HCT116 (cell line): Measurements from ENCODE around the gene ARHGEF10L. TPM values are rescaled to one million over a fixed set of nuclear protein-coding genes. Genes with fewer than 3 reads are reported as not detected.

Source experiments
- ATAC-seq: fragments of 200-7000 bp; cut with Tn5 transposase; 2 replicates; pipeline ENCODE4 v1.9.1; 2020; ENCODE audit warnings: mild to moderate bottlenecking, moderate library complexity
- BruUV-seq: library from RNA; stranded (reverse); fragments of 400-500 nt; replicated peaks from 2 replicates; lab custom pipeline; 2021; lab: Mats Ljungman, UMichigan
- CTCF ChIA-PET: fragments of 300-600 bp; sonication (Branson Sonifier 250); formaldehyde crosslinking; loops from one replicate; lab custom pipeline; 2021; ENCODE audit warnings: antibody characterized with exemption; lab: Charles Lee
- POLR2A ChIA-PET: fragments of 300-600, 350-600 bp; sonication (Branson Sonifier 250); formaldehyde crosslinking; loops from one replicate; lab custom pipeline; 2021; ENCODE audit warnings: antibody characterized with exemption; lab: Charles Lee
- RAD21 ChIA-PET, 2 experiments: fragments of 300-600 bp; sonication (Branson Sonifier 250); formaldehyde crosslinking; loops; one replicate each; lab custom pipeline; 2023; ENCODE audit warnings: low total read pairs in 2 of 2; ENCODE audit not compliant: uncharacterized antibody in 2 of 2, unreplicated experiment in 2 of 2, low non-redundant PET in 1 of 2; lab: Charles Lee
- DNase-seq: peaks from one replicate; pipeline ENCODE4 v3.0.0-alpha.2; 2010; ENCODE audit warnings: low read depth, low spot score
- H2AFZ ChIP-seq: fragments of 200-600 bp; shearing (Covaris generic), sonication (generic); 2 replicates; pipeline ENCODE4 v1.6.1; 2017; ENCODE audit warnings: low read depth, mixed run types, mixed read lengths, antibody characterized with exemption, low read length; ENCODE audit not compliant: poor library complexity, severe bottlenecking
- H3K27ac ChIP-seq: 2 replicates; pipeline ENCODE4 v1.5.1; 2012; ENCODE audit warnings: low read depth, low read length
- H3K27me3 ChIP-seq: fragments of 200-600 bp; sonication (generic); 2 replicates; pipeline ENCODE4 v1.6.1; 2016; ENCODE audit warnings: mixed run types, low read length, mixed read lengths; ENCODE audit not compliant: insufficient read depth
- H3K36me3 ChIP-seq, 2 experiments: fragments of 200-500 bp in 1 of 2; fragments of 200-600 bp in 1 of 2; sonication (Bioruptor generic) in 1 of 2; sonication (generic) in 1 of 2; 2 replicates each; pipeline versions ENCODE4 v1.5.1 to v1.6.1; 2014 to 2016; ENCODE audit warnings: low read length in 2 of 2, inconsistent platforms in 1 of 2, mixed read lengths in 1 of 2, mixed run types in 1 of 2; ENCODE audit not compliant: insufficient read depth in 2 of 2, control insufficient read depth in 1 of 2
- H3K4me1 ChIP-seq, 2 experiments: fragments of 200-600 bp in 1 of 2; sonication (generic) in 1 of 2; 2 replicates each; pipeline versions ENCODE4 v1.5.1 to v1.6.1; 2012 to 2017; ENCODE audit warnings: low read length in 2 of 2, inconsistent platforms in 1 of 2, mild to moderate bottlenecking in 1 of 2, mixed read lengths in 1 of 2, mixed run types in 1 of 2, moderate library complexity in 1 of 2; ENCODE audit not compliant: insufficient read depth in 2 of 2, control insufficient read depth in 1 of 2
- H3K4me2 ChIP-seq: fragments of 200-600 bp; sonication (generic); 2 replicates; pipeline ENCODE4 v1.6.1; 2017; ENCODE audit warnings: mixed run types, low read length, mixed read lengths
- H3K4me3 ChIP-seq, 2 experiments: fragments of 200-600 bp in 1 of 2; sonication (generic) in 1 of 2; replicated peaks in 1 of 2; 2 replicates each; pipeline ENCODE4 v1.5.1; 2011 to 2016; ENCODE audit warnings: low read length in 2 of 2, control low read depth in 1 of 2, low read depth in 1 of 2, mild to moderate bottlenecking in 1 of 2, mixed read lengths in 1 of 2, mixed run types in 1 of 2
- H3K79me2 ChIP-seq: fragments of 200-600 bp; sonication (generic); 2 replicates; pipeline ENCODE4 v1.6.1; 2017; ENCODE audit warnings: mild to moderate bottlenecking, mixed run types, low read length, moderate library complexity, mixed read lengths; ENCODE audit not compliant: insufficient read depth
- H3K9ac ChIP-seq: fragments of 200-600 bp; sonication (generic); 2 replicates; pipeline ENCODE4 v1.6.1; 2016; ENCODE audit warnings: low read length, mixed read lengths
- H3K9me2 ChIP-seq: fragments of 200-600 bp; sonication (generic), shearing (Covaris generic); 2 replicates; pipeline ENCODE4 v1.6.1; 2017; ENCODE audit warnings: mixed run types, mild to moderate bottlenecking, moderate library complexity; ENCODE audit not compliant: insufficient read depth
- H3K9me3 ChIP-seq, 2 experiments: fragments of 200-500 bp in 1 of 2; fragments of 200-600 bp in 1 of 2; sonication (Bioruptor generic) in 1 of 2; sonication (generic) in 1 of 2; 2 replicates each; pipeline ENCODE4 v1.6.1; 2014 to 2017; ENCODE audit warnings: low read length in 2 of 2, mixed read lengths in 2 of 2, inconsistent platforms in 1 of 2, low read depth in 1 of 2, mild to moderate bottlenecking in 1 of 2, mixed run types in 1 of 2, moderate library complexity in 1 of 2; ENCODE audit not compliant: control insufficient read depth in 1 of 2, insufficient read depth in 1 of 2
- H4K20me1 ChIP-seq: fragments of 200-600 bp; sonication (generic), shearing (Covaris generic); 2 replicates; pipeline ENCODE4 v1.6.1; 2017; ENCODE audit warnings: mixed run types, mild to moderate bottlenecking, moderate library complexity; ENCODE audit not compliant: insufficient read depth
- CEBPB ChIP-seq: IDR thresholded peaks from 2 replicates; pipeline ENCODE4 v1.6.1; 2012; ENCODE audit warnings: low read depth
- EZH2phosphoT487 ChIP-seq: fragments of 200-600 bp; IDR thresholded peaks from 2 replicates; pipeline ENCODE4 v1.6.1; 2018; ENCODE audit warnings: antibody characterized with exemption, borderline replicate concordance
- FOSL1 ChIP-seq: IDR thresholded peaks from 2 replicates; pipeline ENCODE4 v1.6.1; 2012; ENCODE audit warnings: low read depth
- JUND ChIP-seq: IDR thresholded peaks from 2 replicates; pipeline ENCODE4 v1.6.1; 2012
- POLR2A ChIP-seq: IDR thresholded peaks from 2 replicates; pipeline ENCODE4 v1.7.0; 2011; ENCODE audit warnings: borderline replicate concordance; ENCODE audit not compliant: insufficient read depth, insufficient read length; ENCODE audit errors: extremely low read depth
- SIN3A ChIP-seq: IDR thresholded peaks from 2 replicates; pipeline ENCODE4 v1.6.1; 2012; ENCODE audit warnings: low read depth
- SRF ChIP-seq: IDR thresholded peaks from 2 replicates; pipeline ENCODE4 v1.6.1; 2012; ENCODE audit warnings: low read depth
- TCF7L2 ChIP-seq: IDR thresholded peaks from 2 replicates; pipeline ENCODE4 v1.7.0; 2011; ENCODE audit warnings: borderline replicate concordance, inconsistent platforms; ENCODE audit not compliant: insufficient read depth, insufficient read length; ENCODE audit errors: extremely low read depth
- ZNF274 ChIP-seq: fragments of 200-500 bp; sonication (Bioruptor generic); IDR thresholded peaks from 2 replicates; pipeline ENCODE4 v1.6.1; 2014; ENCODE audit warnings: mild to moderate bottlenecking, low read depth, low read length, inconsistent platforms
- intact Hi-C: fragments of 100-400 bp; cut with micrococcal nuclease; formaldehyde crosslinking; loops from 2 replicates; pipeline ENCODE4 v1.10.0; 2022
- total RNA-seq: library from RNA; stranded (reverse); gene quantifications from one replicate; pipeline ENCODE4 v1.2.1, GENCODE V29; 2021; ENCODE audit not compliant: unreplicated experiment
- TF ChIP-seq, protein P1 (sequence below): IDR thresholded peaks from 2 replicates; pipeline ENCODE4 v1.6.1; 2012
- TF ChIP-seq, protein P2 (sequence below), 3 experiments: fragments of 200-600 bp in 1 of 3; sonication (generic) in 1 of 3; IDR thresholded peaks in 2 of 3; conservative IDR thresholded peaks in 1 of 3; 2 replicates each; pipeline ENCODE4 v1.5.1; 2012 to 2017; ENCODE audit warnings: low read depth in 2 of 3, low read length in 2 of 3, antibody characterized with exemption in 1 of 3, borderline replicate concordance in 1 of 3, control low read depth in 1 of 3, mild to moderate bottlenecking in 1 of 3, mixed read lengths in 1 of 3, mixed run types in 1 of 3, moderate library complexity in 1 of 3; ENCODE audit not compliant: insufficient read depth in 1 of 3

Gene ARHGEF10L
- total RNA-seq, 1 experiment from 2014 or later = 14.7 TPM

DNA sequence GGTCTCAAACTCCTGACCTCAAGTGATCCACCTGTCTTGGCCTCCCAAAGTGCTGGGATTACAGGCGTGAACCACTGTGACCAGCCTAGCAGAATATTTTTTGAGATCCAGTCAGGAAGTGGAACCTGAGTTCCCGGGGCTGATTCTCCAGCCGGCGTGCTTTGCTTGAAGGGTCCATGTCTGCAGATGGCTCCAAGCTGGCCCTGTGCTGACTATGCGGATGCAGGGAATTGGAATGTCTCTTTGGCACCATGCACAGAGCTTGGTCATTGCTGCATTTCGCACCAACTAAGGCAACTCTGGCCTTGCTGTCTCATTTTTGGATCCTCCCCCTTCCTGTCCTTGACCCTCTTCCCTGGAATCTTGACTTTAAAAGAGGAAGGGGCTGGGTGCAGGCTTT is 28.1 kb downstream of the ARHGEF10L start:
- DNase-seq (no peak), ATAC-seq (no peak)
- CTCF ChIA-PET = interaction anchor here (2.1 kb wide), 1 partner anchor 39 kb away, joined by 8 read pairs; no protein-coding TSS in a partner anchor
- POLR2A ChIA-PET = no interaction called here
- no peaks in the 10 kb centered on the region for H4K20me1 ChIP-seq
- no TSS peak for BruUV-seq
- no peak overlapping the region for H2AFZ ChIP-seq
- H3K36me3 ChIP-seq = no peaks in the 10 kb centered on the region
- intact Hi-C loops = no loop called here
- RAD21 ChIA-PET = no interaction called here
- H3K4me3 ChIP-seq = no peak overlapping the region
- no peaks in the 10 kb centered on the region for H3K9me2 ChIP-seq
- H3K9ac ChIP-seq = no peak overlapping the region
- no peaks in the 10 kb centered on the region for H3K9me3 ChIP-seq
- no peaks in the 10 kb centered on the region for H3K27me3 ChIP-seq
- no peak overlapping the region for H3K4me2 ChIP-seq
- H3K4me1 ChIP-seq = peaks cover 40 to 48% of the 10 kb centered on the region in 2 experiments
- TF ChIP-seq SRF = no peak
- no peak for TF ChIP-seq FOSL1
- TF ChIP-seq, protein P1, sequence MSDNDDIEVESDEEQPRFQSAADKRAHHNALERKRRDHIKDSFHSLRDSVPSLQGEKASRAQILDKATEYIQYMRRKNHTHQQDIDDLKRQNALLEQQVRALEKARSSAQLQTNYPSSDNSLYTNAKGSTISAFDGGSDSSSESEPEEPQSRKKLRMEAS = no peak
- TF ChIP-seq EZH2phosphoT487 = no peak
- TF ChIP-seq ZNF274 = no peak
- no peak for TF ChIP-seq POLR2A
- TF ChIP-seq SIN3A = no peak
- no peak for TF ChIP-seq CEBPB
- no peak for TF ChIP-seq JUND
- TF ChIP-seq TCF7L2 = no peak
- TF ChIP-seq, protein P2, sequence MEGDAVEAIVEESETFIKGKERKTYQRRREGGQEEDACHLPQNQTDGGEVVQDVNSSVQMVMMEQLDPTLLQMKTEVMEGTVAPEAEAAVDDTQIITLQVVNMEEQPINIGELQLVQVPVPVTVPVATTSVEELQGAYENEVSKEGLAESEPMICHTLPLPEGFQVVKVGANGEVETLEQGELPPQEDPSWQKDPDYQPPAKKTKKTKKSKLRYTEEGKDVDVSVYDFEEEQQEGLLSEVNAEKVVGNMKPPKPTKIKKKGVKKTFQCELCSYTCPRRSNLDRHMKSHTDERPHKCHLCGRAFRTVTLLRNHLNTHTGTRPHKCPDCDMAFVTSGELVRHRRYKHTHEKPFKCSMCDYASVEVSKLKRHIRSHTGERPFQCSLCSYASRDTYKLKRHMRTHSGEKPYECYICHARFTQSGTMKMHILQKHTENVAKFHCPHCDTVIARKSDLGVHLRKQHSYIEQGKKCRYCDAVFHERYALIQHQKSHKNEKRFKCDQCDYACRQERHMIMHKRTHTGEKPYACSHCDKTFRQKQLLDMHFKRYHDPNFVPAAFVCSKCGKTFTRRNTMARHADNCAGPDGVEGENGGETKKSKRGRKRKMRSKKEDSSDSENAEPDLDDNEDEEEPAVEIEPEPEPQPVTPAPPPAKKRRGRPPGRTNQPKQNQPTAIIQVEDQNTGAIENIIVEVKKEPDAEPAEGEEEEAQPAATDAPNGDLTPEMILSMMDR (IDR thresholded peaks at IDR 0.05 in 2 of 3, conservative IDR thresholded peaks at IDR 0.05 in 1 of 3; ENCODE audit: borderline replicate concordance in 1 of 3, insufficient read depth in 1 of 3, low read depth in 2 of 3, low read length in 2 of 3) = no peak
- peaks cover 22% of the 10 kb centered on the region; the same call in 1 of the 2 replicates for H3K79me2 ChIP-seq
- no peak overlapping the region for H3K27ac ChIP-seq
